Pancreas (tissue), 10 donors: ENCODE data around the gene MTHFD1L. TPM values are rescaled to one million over a fixed set of nuclear protein-coding genes. Genes with fewer than 3 reads are reported as not detected.

Source experiments
- ATAC-seq, 4 donors: fragments of 200-7000 bp; cut with Tn5 transposase; one replicate each; pipeline versions ENCODE4 v1.8.0 to v1.9.1; 2020; ENCODE audit warnings: mild to moderate bottlenecking in 4 of 4, moderate library complexity in 4 of 4
- DNase-seq, 6 donors: peaks; one replicate each; pipeline ENCODE4 v3.0.0-alpha.2; 2020
- FAIRE-seq: peaks from 2 replicates; lab custom pipeline; 2012; peaks lifted over from hg19 to GRCh38; lab: Jason Lieb, UNC
- H3K27ac ChIP-seq, 4 donors: fragments of 200-600 bp; sonication (generic); 1 replicate in 3 of 4; 2 replicates in 1 of 4; pipeline versions ENCODE4 v1.5.0 to v1.8.0; 2020
- H3K27me3 ChIP-seq, 4 donors: fragments of 200-600 bp; one replicate each; pipeline ENCODE4 v1.8.0; 2021
- H3K36me3 ChIP-seq, 3 donors: fragments of 200-600 bp; sonication (generic) in 1 of 3; one replicate each; pipeline versions ENCODE4 v1.5.0 to v1.8.0; 2020 to 2021
- H3K4me1 ChIP-seq, 3 donors: fragments of 200-600 bp; one replicate each; pipeline ENCODE4 v1.8.0; 2021
- H3K4me3 ChIP-seq, 4 donors: fragments of 200-600 bp; sonication (generic) in 2 of 4; one replicate each; pipeline versions ENCODE4 v1.5.0 to v1.8.0; 2020 to 2021
- H3K9me3 ChIP-seq, 4 donors: fragments of 200-600 bp; one replicate each; pipeline ENCODE4 v1.8.0; 2021
- CTCF ChIP-seq, 4 donors: fragments of 200-600 bp; sonication (generic) in 3 of 4; IDR thresholded peaks; one replicate each; pipeline versions ENCODE4 v1.5.0 to v1.8.0; 2021; ENCODE audit warnings: antibody characterized with exemption in 4 of 4
- WGBS, 2 donors: extraction: QIAGEN DNeasy Blood & Tissue Kit; methylation state at CpG; one replicate each; pipeline ENCODE4 v1.1.7; 2013; 5-methylcytosine and 5-hydroxymethylcytosine counted together
- intact Hi-C, 3 donors: fragments of 100-400 bp; cut with DNase I; formaldehyde crosslinking; loops; one replicate each; pipeline versions ENCODE4 v1.11.1 to v1.14.2; 2022
- polyA plus RNA-seq, 2 donors: library from polyadenylated mRNA; stranded (reverse); fragments of 200-250 nt; gene quantifications; one replicate each; pipeline ENCODE4 v1.2.3, GENCODE V29; 2013
- total RNA-seq, 6 donors: library from RNA; stranded (reverse); fragmentation: NEBNext Ultra II Directional in 4 of 6; extraction: Animal tissue kit (Norgen Biotek cat#: 25700) in 4 of 6; gene quantifications; one replicate each; pipeline versions ENCODE4 v1.2.1 to v1.2.4, GENCODE V29; 2021 to 2023
- donor health status: healthy with polysubstance abuse.
- donor health status: DM: no; HTN: no; CAD: no; lungs with moderate emphysema.
- donor health status: DM: no; HTN: no; CAD: no.
- donor health status: control.
- donor health status: control.
- donor health status: Bipolar disorder and iron deficiency.
- donor health status: DM: yes; HTN: yes; CAD: no.
- donor health status: DM: no; HTN: no; CAD: no.
- donor health status: DM: no; HTN: no; CAD: no.
- donor health status: DM: yes; HTN: yes; CAD: no.

MTHFD1L gene
- total and polyA plus RNA-seq, 8 donors: 3.2 to 26.5 (median 9.0) TPM

DNA sequence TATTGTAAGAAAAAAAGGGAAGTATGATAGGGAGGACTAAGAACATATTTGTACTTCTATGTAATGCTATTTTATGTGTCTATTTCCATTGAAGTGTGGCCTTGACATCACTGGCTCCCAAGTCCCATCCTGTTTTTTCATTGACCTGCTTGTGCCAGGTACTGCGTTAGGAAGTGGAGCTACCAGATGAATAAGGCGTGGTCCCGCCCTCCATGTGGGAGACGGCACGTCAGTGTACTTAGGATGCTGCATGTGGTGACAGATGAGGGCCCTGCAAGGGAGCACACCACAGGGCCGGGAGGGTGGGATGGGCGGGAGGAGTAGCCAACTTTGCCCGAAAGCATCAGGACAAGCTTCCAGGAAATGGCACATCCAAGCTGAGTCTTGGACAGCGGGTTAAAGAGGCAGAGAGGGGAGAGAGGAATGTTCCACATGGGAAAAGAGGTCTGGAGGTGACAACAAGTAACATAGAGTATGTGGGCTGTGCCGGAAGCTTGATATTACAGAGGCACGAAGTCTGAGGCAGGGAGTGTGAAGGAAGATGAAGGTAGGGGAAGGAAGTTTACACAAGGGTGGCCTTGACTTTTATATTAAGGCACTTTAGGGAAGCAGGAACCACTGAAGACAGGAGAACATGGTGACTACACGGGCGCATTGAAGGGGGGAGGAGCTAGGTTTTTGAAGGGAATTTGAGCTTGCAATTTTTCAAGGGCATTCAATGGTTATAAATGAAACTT, 140.6 kb downstream of the MTHFD1L start:
- TF ChIP-seq CTCF (IDR thresholded peaks at IDR 0.05): no peak
- DNase-seq (no peak), ATAC-seq (no peak)

GRCh38 chr6:151007076-151007475, 141.6 kb downstream of the MTHFD1L start:
- H3K4me3 ChIP-seq: no peak overlapping the region
- TF ChIP-seq CTCF (IDR thresholded peaks at IDR 0.05): no peak
- no peak for DNase-seq
- intact Hi-C loops: loop anchor here in 1 of 3 donors (10.0 kb wide), 1 partner anchor 318 kb away; no protein-coding TSS in a partner anchor
- no peak for FAIRE-seq
- no peak for ATAC-seq
- no peaks in the 10 kb centered on the region for H3K9me3 ChIP-seq
- peaks cover 0 to 14% (median 11%) of the 10 kb centered on the region in 3 donors for H3K4me1 ChIP-seq
- H3K27me3 ChIP-seq: no peaks in the 10 kb centered on the region
- no peak overlapping the region for H3K27ac ChIP-seq
- 88 to 98% methylated on average over 3 of the region's 3 CpGs for WGBS, 2 donors
- H3K36me3 ChIP-seq: no peaks in the 10 kb centered on the region

More for the DNA sequence above, 140.6 kb downstream of the MTHFD1L start:
- Histone ChIP-seq H3K4me1 (peaks cover 0 to 14% (median 11%) of the 10 kb centered on the region in 3 donors), H3K36me3 (no peaks in the 10 kb centered on the region), H3K4me3 (no peak overlapping the region), H3K9me3 (no peaks in the 10 kb centered on the region), H3K27ac (no peak overlapping the region), H3K27me3 (no peaks in the 10 kb centered on the region)
- no peak for FAIRE-seq
- 90 to 94% methylated on average over 13 of the region's 13 CpGs for WGBS, 2 donors
- intact Hi-C loops: loop anchor here in 1 of 3 donors (10.0 kb wide), 1 partner anchor 319 kb away; no protein-coding TSS in a partner anchor

GRCh38 chr6:151007922-151008321, 142.4 kb downstream of the MTHFD1L start:
- WGBS, 2 donors: 58 to 63% methylated on average over 4 of the region's 4 CpGs
- peaks cover 0 to 15% (median 14%) of the 10 kb centered on the region in 3 donors for H3K4me1 ChIP-seq
- no peak for TF ChIP-seq CTCF (IDR thresholded peaks at IDR 0.05)
- H3K36me3 ChIP-seq: no peaks in the 10 kb centered on the region
- no peak for ATAC-seq
- no peaks in the 10 kb centered on the region for H3K9me3 ChIP-seq
- no peaks in the 10 kb centered on the region for H3K27me3 ChIP-seq
- FAIRE-seq: no peak
- no peak for DNase-seq
- H3K27ac ChIP-seq: no peak overlapping the region
- intact Hi-C loops: loop anchor here in 1 of 3 donors (10.0 kb wide), 1 partner anchor 317 kb away; no protein-coding TSS in a partner anchor
- H3K4me3 ChIP-seq: no peak overlapping the region

DNA sequence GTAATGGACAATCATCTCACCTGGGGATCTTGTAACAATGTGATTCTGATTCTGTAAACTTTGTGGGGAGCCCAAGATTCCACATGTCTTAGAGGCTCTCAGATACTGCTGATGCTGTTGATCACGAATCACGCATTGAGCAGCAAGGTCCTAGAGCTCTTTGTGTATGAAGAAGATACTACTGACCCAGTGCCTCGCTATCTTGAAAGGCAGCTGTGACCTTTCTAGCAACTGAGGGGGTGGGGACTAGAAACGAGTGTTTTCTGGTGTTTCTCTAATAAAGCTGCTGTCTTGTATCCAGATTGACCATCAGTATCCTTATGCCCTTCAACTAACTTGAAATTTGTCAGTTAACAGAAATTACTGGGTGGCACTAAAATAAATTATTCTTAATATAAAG, 142.9 kb downstream of the MTHFD1L start:
- Histone ChIP-seq H3K27ac (no peak overlapping the region), H3K4me3 (no peak overlapping the region), H3K36me3 (no peaks in the 10 kb centered on the region), H3K4me1 (peaks cover 0 to 15% (median 14%) of the 10 kb centered on the region in 3 donors), H3K9me3 (no peaks in the 10 kb centered on the region), H3K27me3 (no peaks in the 10 kb centered on the region)
- ATAC-seq (no peak), FAIRE-seq (no peak), DNase-seq (no peak)
- intact Hi-C loops: loop anchor here in 1 of 3 donors (10.0 kb wide), 1 partner anchor 316 kb away; no protein-coding TSS in a partner anchor
- TF ChIP-seq CTCF (IDR thresholded peaks at IDR 0.05): no peak
- WGBS, 2 donors: 82 to 83% methylated on average over 4 of the region's 4 CpGs

DNA sequence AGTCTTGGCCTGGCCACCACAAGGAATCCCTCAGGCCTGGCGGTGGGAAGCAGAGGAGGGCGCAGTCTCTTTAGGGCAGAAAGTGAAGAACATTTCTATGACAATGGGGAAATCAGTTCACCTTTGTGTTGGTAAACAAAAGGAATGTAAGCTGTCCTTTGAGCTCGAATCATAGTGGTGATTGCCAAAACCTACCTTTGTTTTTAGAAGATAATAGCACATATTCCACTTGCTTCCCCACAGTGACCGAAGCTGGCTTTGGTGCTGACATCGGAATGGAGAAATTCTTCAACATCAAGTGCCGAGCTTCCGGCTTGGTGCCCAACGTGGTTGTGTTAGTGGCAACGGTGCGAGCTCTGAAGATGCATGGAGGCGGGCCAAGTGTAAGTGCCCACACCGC, 144.1 kb downstream of the MTHFD1L start:
- Histone ChIP-seq H3K27ac (no peak overlapping the region), H3K4me3 (no peak overlapping the region), H3K9me3 (no peaks in the 10 kb centered on the region), H3K27me3 (no peaks in the 10 kb centered on the region), H3K4me1 (peaks cover 0 to 11% (median 8%) of the 10 kb centered on the region in 3 donors), H3K36me3 (no peaks in the 10 kb centered on the region)
- FAIRE-seq (no peak), DNase-seq (no peak), ATAC-seq (no peak)
- intact Hi-C loops: loop anchor here in 1 of 3 donors (10.0 kb wide), 1 partner anchor 315 kb away; no protein-coding TSS in a partner anchor
- 88 to 92% methylated on average over 12 of the region's 12 CpGs for WGBS, 2 donors
- no peak for TF ChIP-seq CTCF (IDR thresholded peaks at IDR 0.05)
